C4-2B (cell line): ENCODE data around the gene KLHL18.
A peak's percentile ranks its signal among the peaks of the same experiment; 100 is the strongest.

ENCODE experiments used
- H3K27ac ChIP-seq: fragments of 450-650 bp; 2 replicates; pipeline ENCODE4 v1.5.1; 2017
- ZFX ChIP-seq: fragments of 450-650 bp; IDR thresholded peaks from 2 replicates; pipeline ENCODE4 v1.6.1; 2017
- TF ChIP-seq, protein P1 (sequence below): fragments of 450-650 bp; conservative IDR thresholded peaks from 2 replicates; pipeline ENCODE4 v1.5.1; 2017; ENCODE audit warnings: mild to moderate bottlenecking

KLHL18 gene

DNA sequence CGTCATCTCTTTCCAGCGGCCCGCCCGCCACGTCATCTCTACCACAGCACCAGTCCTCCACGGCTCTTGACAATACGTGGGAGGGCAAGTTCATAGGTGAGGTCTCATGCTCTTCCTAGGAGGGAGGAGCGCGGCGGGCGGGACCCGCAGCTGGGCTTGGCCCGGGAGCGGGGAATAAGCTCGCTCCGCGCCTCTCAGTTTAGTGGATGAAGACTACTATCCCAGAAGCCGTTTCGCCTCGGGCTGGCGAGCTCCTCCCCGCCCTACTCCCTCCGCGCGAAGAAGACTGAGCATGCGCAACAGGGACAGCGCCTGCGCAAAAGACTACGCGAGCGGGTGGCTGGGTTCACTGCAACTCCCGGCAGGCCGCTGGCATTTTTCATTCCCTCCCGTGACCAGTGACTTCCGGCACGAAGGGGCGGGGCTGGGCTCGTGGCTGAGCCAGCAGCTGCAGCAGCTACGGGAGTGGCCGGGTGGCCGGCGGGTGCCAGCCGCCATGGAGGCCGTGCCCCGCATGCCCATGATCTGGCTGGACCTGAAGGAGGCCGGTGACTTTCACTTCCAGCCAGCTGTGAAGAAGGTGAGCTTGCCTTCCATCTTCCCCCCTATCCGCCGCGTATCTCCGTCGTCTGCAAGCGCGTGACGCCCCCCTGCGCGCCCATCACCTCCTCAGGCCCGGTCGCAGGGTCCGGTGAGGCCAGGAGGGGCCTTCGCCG lies 98.0 kb downstream of the KLHL18 start, which contains the start of gene PTPN23:
TSS of gene PTPN23 (plus strand) at position 421 of the 716 bp plus-strand sequence. CDS start at position 497, 76 bp downstream.
- peak within 1 kb of the TSS; percentile 94 for H3K27ac ChIP-seq
- no peak; the same call in 1 of the 2 replicates for TF ChIP-seq ZFX
- TF ChIP-seq, protein P1, sequence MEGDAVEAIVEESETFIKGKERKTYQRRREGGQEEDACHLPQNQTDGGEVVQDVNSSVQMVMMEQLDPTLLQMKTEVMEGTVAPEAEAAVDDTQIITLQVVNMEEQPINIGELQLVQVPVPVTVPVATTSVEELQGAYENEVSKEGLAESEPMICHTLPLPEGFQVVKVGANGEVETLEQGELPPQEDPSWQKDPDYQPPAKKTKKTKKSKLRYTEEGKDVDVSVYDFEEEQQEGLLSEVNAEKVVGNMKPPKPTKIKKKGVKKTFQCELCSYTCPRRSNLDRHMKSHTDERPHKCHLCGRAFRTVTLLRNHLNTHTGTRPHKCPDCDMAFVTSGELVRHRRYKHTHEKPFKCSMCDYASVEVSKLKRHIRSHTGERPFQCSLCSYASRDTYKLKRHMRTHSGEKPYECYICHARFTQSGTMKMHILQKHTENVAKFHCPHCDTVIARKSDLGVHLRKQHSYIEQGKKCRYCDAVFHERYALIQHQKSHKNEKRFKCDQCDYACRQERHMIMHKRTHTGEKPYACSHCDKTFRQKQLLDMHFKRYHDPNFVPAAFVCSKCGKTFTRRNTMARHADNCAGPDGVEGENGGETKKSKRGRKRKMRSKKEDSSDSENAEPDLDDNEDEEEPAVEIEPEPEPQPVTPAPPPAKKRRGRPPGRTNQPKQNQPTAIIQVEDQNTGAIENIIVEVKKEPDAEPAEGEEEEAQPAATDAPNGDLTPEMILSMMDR = no peak

DNA sequence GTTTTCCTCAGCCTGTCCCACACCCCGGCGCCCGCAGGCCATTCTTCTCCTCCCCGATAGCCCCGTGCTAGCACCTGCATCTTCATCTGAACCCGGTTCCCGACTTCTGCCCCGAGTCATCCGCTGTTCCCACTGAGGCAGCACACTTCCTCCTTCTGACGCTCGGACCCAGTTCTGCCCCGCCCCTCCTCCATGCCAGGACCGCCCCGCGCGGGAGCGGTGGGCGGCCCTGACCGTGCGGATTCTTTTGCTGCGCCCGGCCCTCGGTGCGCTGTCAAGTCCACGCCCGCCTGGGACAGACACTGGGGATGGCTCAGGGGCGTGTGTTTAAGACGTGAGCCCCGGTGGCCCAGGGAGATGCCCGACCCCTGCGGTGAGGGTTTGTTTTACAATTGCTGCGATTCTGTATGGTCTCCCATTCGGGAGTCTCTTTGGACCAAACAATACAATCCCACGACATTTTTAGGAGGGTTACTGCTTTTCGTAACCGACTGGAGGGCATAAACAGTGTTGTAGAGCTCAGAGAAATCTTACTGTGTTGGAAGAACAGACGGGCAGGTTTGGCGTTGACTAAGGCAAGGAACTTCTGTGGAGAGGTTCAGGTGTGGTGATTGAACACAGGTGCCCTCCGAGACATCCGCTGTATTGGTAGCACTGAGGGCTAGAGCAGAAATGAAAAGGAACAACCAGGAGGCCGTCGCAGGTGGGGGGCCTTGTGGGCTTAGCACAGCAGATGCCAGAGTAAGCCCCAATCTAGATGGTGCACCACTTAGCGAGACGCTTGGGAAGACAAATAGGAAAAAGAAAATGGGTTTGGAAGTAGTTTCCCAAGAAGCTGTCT lies 98.8 kb downstream of the KLHL18 start:
- peak overlapping the region; percentile 94 for H3K27ac ChIP-seq
- no peak for TF ChIP-seq ZFX
- TF ChIP-seq, protein P1 = no peak

DNA sequence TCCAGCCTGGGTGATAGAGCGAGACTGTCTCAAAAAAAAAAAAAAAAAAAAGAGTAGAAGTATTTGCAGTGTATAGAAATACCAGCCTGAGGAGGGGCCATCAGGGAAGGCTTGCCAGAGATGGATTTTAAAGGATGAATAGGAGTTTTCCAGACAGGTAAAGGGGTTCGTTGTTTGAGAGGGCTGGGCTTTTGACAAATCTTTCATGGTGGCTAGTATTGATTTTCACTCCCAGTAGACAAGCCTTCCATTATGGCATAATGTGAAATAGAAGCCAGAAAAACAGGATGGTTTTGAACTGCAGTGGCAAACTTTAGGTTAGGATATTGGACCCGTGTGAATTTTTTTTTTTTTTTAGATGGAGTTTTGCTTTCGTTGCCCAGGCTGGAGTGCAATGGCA lies 101.7 kb downstream of the KLHL18 start:
- TF ChIP-seq, protein P1 = no peak
- TF ChIP-seq ZFX = no peak
- H3K27ac ChIP-seq = no peak overlapping the region

DNA sequence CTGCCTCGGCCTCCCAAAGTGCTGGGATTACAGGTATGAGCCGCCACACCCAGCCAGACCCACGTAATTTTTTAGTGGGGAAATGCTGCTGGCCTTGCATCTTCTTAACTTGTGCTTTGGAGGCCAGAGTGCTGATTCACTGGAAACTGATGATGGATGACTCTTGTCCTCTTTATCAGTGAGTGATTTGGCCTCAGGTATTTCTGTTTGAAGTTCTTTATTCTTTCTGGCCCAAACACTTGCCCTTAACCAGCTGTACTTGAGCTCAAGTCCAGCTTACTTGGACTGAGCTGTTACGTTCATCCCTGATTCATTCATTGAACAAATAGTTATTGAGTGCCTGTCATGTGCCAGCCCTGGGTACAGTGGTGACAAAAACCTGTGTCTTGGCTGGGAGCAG lies 102.3 kb downstream of the KLHL18 start:
- TF ChIP-seq, protein P1 = no peak
- TF ChIP-seq ZFX = no peak
- no peak overlapping the region for H3K27ac ChIP-seq

DNA sequence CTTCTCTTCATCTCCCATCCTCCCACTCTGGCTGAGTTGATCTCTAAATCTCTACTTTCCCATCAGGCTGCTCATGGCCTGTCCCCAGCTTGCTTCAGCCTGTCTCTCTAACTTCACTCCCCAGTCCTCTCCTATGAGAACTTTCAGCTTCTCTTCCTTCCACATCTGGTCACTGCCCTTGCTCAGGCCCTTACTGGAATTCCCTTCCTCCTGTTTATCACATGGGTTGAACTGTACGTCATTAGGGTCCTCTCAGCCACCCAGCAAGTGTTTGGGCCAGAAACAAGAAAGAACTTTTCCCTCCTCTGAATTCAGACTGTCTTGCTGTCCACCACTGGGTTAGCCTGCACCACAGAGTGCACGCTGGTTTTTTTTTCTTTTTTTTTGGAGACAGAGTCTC lies 103.1 kb downstream of the KLHL18 start:
- peak overlapping the region; percentile 4; the same call in 1 of the 2 replicates for H3K27ac ChIP-seq
- no peak for TF ChIP-seq ZFX
- TF ChIP-seq, protein P1 = no peak

DNA sequence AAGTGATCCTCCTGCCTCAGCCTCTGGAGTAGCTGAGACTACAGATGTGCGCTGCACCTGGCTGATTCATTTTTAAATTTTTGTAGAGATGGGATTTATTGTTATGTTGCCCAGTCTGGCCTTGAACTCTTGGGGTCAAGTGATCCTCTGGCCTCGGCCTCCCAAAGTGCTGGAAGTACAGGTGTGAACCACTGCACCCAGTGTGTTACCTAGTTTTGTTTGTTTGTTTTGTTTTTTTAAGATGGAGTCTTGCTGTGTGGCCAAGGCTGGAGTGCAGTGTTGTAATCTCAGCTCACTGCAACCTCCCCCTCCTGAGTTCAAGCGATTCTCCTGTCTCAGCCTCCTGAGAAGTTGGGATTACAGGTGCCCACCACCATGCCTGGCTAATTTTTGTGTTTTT lies 110.2 kb downstream of the KLHL18 start:
- no peak overlapping the region for H3K27ac ChIP-seq
- TF ChIP-seq, protein P1 = no peak
- no peak for TF ChIP-seq ZFX
